ENCODE results near the gene EPHB1. TPM values are rescaled to one million over a fixed set of nuclear protein-coding genes. Genes with fewer than 3 reads are reported as not detected.

The EPHB1 gene
- total RNA-seq, 1 experiment from 2014 or later = 0.86 TPM

DNA sequence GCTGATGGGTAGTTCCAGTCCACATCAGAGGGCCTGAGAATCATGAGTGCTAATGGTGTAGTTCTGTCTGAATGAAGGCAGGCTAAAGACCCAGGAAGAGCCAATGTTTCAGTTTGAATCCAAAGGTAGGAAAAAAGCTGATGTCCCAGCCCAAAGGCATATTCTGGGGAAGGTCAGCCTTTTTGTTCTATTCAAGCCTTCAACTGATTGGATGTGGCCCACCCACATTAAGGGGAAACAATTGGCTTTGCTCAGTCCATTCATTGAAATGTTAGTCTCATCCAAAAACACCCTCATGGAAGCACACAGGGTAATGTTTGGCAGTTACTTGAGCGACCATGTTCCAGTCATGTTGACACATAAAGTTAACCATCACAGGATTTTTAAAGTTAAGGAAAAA lies 25.9 kb downstream of the EPHB1 start:
- Histone ChIP-seq H3K9ac (ENCODE audit: low read length) (no peak overlapping the region), H3K27me3 (ENCODE audit: insufficient read depth, low read length) (peaks cover 45% of the 10 kb centered on the region), H3K27ac (ENCODE audit: low read depth, low read length) (no peak overlapping the region), H3K4me1 (ENCODE audit: control insufficient read depth in 1 of 2, insufficient read depth in 2 of 2, low read length in 2 of 2) (no peaks in the 10 kb centered on the region), H3K79me2 (ENCODE audit: insufficient read depth, low read length) (no peaks in the 10 kb centered on the region), H3K4me3 (replicated peaks in 1 of 2; ENCODE audit: low read depth in 1 of 2, low read length in 2 of 2) (no peak overlapping the region), H2AFZ (ENCODE audit: low read depth, low read length, poor library complexity, severe bottlenecking) (no peak overlapping the region), H4K20me1 (ENCODE audit: insufficient read depth) (no peaks in the 10 kb centered on the region), H3K9me3 (ENCODE audit: control insufficient read depth in 1 of 2, insufficient read depth in 1 of 2, low read depth in 1 of 2, low read length in 2 of 2) (no peaks in the 10 kb centered on the region), H3K36me3 (ENCODE audit: control insufficient read depth in 1 of 2, insufficient read depth in 2 of 2, low read length in 2 of 2) (no peaks in the 10 kb centered on the region), H3K4me2 (ENCODE audit: low read length) (no peak overlapping the region), H3K9me2 (ENCODE audit: insufficient read depth) (no peaks in the 10 kb centered on the region)
- BruUV-seq (replicated peaks) = no TSS peak
- no peak for DNase-seq (ENCODE audit: low read depth, low spot score)
- ATAC-seq = no peak
- ChIA-PET RAD21 (ENCODE audit: low non-redundant PET in 1 of 2, low total read pairs in 2 of 2, uncharacterized antibody in 2 of 2, unreplicated experiment in 2 of 2) (no interaction called here), CTCF (no interaction called here), POLR2A (no interaction called here)
- TF ChIP-seq, protein P1, sequence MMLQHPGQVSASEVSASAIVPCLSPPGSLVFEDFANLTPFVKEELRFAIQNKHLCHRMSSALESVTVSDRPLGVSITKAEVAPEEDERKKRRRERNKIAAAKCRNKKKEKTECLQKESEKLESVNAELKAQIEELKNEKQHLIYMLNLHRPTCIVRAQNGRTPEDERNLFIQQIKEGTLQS (IDR thresholded peaks at IDR 0.05) = no peak
- no peak for TF ChIP-seq YY1 (IDR thresholded peaks at IDR 0.05; ENCODE audit: extremely low read depth, insufficient replicate concordance, low read depth, low read length)
- TF ChIP-seq CEBPB (IDR thresholded peaks at IDR 0.05; ENCODE audit: low read depth) = no peak
- TF ChIP-seq, protein P2, sequence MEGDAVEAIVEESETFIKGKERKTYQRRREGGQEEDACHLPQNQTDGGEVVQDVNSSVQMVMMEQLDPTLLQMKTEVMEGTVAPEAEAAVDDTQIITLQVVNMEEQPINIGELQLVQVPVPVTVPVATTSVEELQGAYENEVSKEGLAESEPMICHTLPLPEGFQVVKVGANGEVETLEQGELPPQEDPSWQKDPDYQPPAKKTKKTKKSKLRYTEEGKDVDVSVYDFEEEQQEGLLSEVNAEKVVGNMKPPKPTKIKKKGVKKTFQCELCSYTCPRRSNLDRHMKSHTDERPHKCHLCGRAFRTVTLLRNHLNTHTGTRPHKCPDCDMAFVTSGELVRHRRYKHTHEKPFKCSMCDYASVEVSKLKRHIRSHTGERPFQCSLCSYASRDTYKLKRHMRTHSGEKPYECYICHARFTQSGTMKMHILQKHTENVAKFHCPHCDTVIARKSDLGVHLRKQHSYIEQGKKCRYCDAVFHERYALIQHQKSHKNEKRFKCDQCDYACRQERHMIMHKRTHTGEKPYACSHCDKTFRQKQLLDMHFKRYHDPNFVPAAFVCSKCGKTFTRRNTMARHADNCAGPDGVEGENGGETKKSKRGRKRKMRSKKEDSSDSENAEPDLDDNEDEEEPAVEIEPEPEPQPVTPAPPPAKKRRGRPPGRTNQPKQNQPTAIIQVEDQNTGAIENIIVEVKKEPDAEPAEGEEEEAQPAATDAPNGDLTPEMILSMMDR (IDR thresholded peaks at IDR 0.05 in 2 of 3, conservative IDR thresholded peaks at IDR 0.05 in 1 of 3; ENCODE audit: borderline replicate concordance in 1 of 3, insufficient read depth in 1 of 3, low read depth in 2 of 3, low read length in 2 of 3) = no peak
- no peak for TF ChIP-seq ZFX (IDR thresholded peaks at IDR 0.05)
- TF ChIP-seq, protein P3, sequence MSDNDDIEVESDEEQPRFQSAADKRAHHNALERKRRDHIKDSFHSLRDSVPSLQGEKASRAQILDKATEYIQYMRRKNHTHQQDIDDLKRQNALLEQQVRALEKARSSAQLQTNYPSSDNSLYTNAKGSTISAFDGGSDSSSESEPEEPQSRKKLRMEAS (IDR thresholded peaks at IDR 0.05) = no peak
- TF ChIP-seq EZH2 (IDR thresholded peaks at IDR 0.05) = no peak
- TF ChIP-seq FOSL1 (IDR thresholded peaks at IDR 0.05; ENCODE audit: low read depth) = no peak
- no peak for TF ChIP-seq SRF (IDR thresholded peaks at IDR 0.05; ENCODE audit: low read depth)
- TF ChIP-seq, protein P4, sequence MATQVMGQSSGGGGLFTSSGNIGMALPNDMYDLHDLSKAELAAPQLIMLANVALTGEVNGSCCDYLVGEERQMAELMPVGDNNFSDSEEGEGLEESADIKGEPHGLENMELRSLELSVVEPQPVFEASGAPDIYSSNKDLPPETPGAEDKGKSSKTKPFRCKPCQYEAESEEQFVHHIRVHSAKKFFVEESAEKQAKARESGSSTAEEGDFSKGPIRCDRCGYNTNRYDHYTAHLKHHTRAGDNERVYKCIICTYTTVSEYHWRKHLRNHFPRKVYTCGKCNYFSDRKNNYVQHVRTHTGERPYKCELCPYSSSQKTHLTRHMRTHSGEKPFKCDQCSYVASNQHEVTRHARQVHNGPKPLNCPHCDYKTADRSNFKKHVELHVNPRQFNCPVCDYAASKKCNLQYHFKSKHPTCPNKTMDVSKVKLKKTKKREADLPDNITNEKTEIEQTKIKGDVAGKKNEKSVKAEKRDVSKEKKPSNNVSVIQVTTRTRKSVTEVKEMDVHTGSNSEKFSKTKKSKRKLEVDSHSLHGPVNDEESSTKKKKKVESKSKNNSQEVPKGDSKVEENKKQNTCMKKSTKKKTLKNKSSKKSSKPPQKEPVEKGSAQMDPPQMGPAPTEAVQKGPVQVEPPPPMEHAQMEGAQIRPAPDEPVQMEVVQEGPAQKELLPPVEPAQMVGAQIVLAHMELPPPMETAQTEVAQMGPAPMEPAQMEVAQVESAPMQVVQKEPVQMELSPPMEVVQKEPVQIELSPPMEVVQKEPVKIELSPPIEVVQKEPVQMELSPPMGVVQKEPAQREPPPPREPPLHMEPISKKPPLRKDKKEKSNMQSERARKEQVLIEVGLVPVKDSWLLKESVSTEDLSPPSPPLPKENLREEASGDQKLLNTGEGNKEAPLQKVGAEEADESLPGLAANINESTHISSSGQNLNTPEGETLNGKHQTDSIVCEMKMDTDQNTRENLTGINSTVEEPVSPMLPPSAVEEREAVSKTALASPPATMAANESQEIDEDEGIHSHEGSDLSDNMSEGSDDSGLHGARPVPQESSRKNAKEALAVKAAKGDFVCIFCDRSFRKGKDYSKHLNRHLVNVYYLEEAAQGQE (IDR thresholded peaks at IDR 0.05; ENCODE audit: low read depth) = no peak
- no peak for TF ChIP-seq TCF7L2 (IDR thresholded peaks at IDR 0.05; ENCODE audit: borderline replicate concordance, extremely low read depth, insufficient read depth, insufficient read length)
- no peak for TF ChIP-seq ZNF274 (IDR thresholded peaks at IDR 0.05; ENCODE audit: low read depth, low read length)
- no peak for TF ChIP-seq CBX3 (IDR thresholded peaks at IDR 0.05; ENCODE audit: low read depth)
- no peak for TF ChIP-seq EGR1 (IDR thresholded peaks at IDR 0.05; ENCODE audit: low read depth)
- no peak for TF ChIP-seq JUND (IDR thresholded peaks at IDR 0.05)
- no peak for TF ChIP-seq SP1 (IDR thresholded peaks at IDR 0.05; ENCODE audit: low read depth)
- no peak for TF ChIP-seq SIN3A (IDR thresholded peaks at IDR 0.05; ENCODE audit: low read depth)
- intact Hi-C loops (cut with micrococcal nuclease) = no loop called here

Measured in HCT116 (cell line).